Glutamatergic neuron (in vitro differentiated cells): Measurements from ENCODE around the gene MPG. TPM values are rescaled to one million over a fixed set of nuclear protein-coding genes. Genes with fewer than 3 reads are reported as not detected.

Source experiments
- DNase-seq: peaks from one replicate; pipeline ENCODE4 v3.0.0; 2022
- H3K27ac Mint-ChIP-seq: one replicate; pipeline ENCODE4 v1.8.0; 2020; ENCODE audit warnings: mild to moderate bottlenecking, mixed read lengths, inconsistent platforms; ENCODE audit not compliant: unreplicated experiment
- H3K27me3 Mint-ChIP-seq: one replicate; pipeline ENCODE4 v1.8.0; 2020; ENCODE audit warnings: mild to moderate bottlenecking, moderate library complexity, mixed read lengths, inconsistent platforms; ENCODE audit not compliant: unreplicated experiment
- H3K36me3 Mint-ChIP-seq: one replicate; pipeline ENCODE4 v1.8.0; 2020; ENCODE audit warnings: mild to moderate bottlenecking, mixed read lengths, inconsistent platforms; ENCODE audit not compliant: unreplicated experiment
- H3K4me1 Mint-ChIP-seq: one replicate; pipeline ENCODE4 v1.8.0; 2020; ENCODE audit warnings: mild to moderate bottlenecking, low read depth, mixed read lengths, inconsistent platforms; ENCODE audit not compliant: unreplicated experiment
- H3K4me3 Mint-ChIP-seq: one replicate; pipeline ENCODE4 v1.8.0; 2020; ENCODE audit warnings: mild to moderate bottlenecking, mixed read lengths, inconsistent platforms; ENCODE audit not compliant: unreplicated experiment
- H3K9me3 Mint-ChIP-seq: one replicate; pipeline ENCODE4 v1.8.0; 2020; ENCODE audit warnings: mild to moderate bottlenecking, moderate library complexity, mixed read lengths, inconsistent platforms; ENCODE audit not compliant: unreplicated experiment
- CTCF ChIP-seq: fragments of 200-600 bp; sonication (generic); IDR thresholded peaks from one replicate; pipeline ENCODE4 v1.5.0; 2021; ENCODE audit not compliant: partially characterized antibody, unreplicated experiment
- total RNA-seq: library from RNA; stranded (reverse); fragmentation: NEBNext Ultra II Directional; extraction: Animal tissue kit (Norgen Biotek cat#: 25700); gene quantifications from one replicate; pipeline ENCODE4 v1.2.1, GENCODE V29; 2021; ENCODE audit not compliant: unreplicated experiment

MPG gene
- total RNA-seq, 1 donor from 2014 or later = 24.7 TPM

GRCh38 chr16:114327-114726 is 36.3 kb downstream of the MPG start:
- Mint-ChIP-seq H3K4me1 (no peaks in the 10 kb centered on the region), H3K27ac (no peak overlapping the region), H3K9me3 (peaks cover 2% of the 10 kb centered on the region), H3K27me3 (peaks cover 4% of the 10 kb centered on the region), H3K4me3 (no peak overlapping the region), H3K36me3 (no peaks in the 10 kb centered on the region)
- no peak for DNase-seq
- no peak for TF ChIP-seq CTCF

- H3K4me3 Mint-ChIP-seq = no peak overlapping the region
- peaks cover 2% of the 10 kb centered on the region for H3K9me3 Mint-ChIP-seq
- H3K4me1 Mint-ChIP-seq = no peaks in the 10 kb centered on the region
- no peak overlapping the region for H3K27ac Mint-ChIP-seq
- no peaks in the 10 kb centered on the region for H3K36me3 Mint-ChIP-seq
- H3K27me3 Mint-ChIP-seq = peaks cover 2% of the 10 kb centered on the region
- DNase-seq = no peak
- TF ChIP-seq CTCF = no peak
Measured at GRCh38 chr16:116015-116414, 38.0 kb downstream of the MPG start.

- no peaks in the 10 kb centered on the region for H3K4me1 Mint-ChIP-seq
- peaks cover 2% of the 10 kb centered on the region for H3K9me3 Mint-ChIP-seq
- peak; percentile 60 for DNase-seq
- peaks cover 2% of the 10 kb centered on the region for H3K27me3 Mint-ChIP-seq
- H3K4me3 Mint-ChIP-seq = no peak overlapping the region
- no peak overlapping the region for H3K27ac Mint-ChIP-seq
- H3K36me3 Mint-ChIP-seq = no peaks in the 10 kb centered on the region
- peak; percentile 85 for TF ChIP-seq CTCF
Measured at GRCh38 chr16:117379-118365, 39.6 kb downstream of the MPG start.

GRCh38 chr16:118857-119256 is 40.8 kb downstream of the MPG start:
- Mint-ChIP-seq H3K9me3 (peaks cover 2% of the 10 kb centered on the region), H3K27me3 (no peaks in the 10 kb centered on the region), H3K27ac (no peak overlapping the region), H3K4me3 (no peak overlapping the region), H3K36me3 (no peaks in the 10 kb centered on the region), H3K4me1 (no peaks in the 10 kb centered on the region)
- no peak for DNase-seq
- no peak for TF ChIP-seq CTCF

GRCh38 chr16:119295-119694 is 41.3 kb downstream of the MPG start:
- DNase-seq = no peak
- no peaks in the 10 kb centered on the region for H3K36me3 Mint-ChIP-seq
- H3K4me3 Mint-ChIP-seq = no peak overlapping the region
- H3K9me3 Mint-ChIP-seq = peaks cover 2% of the 10 kb centered on the region
- no peaks in the 10 kb centered on the region for H3K27me3 Mint-ChIP-seq
- no peaks in the 10 kb centered on the region for H3K4me1 Mint-ChIP-seq
- no peak for TF ChIP-seq CTCF
- H3K27ac Mint-ChIP-seq = no peak overlapping the region
